EH (cell line): ENCODE results near the gene TBCK.

ENCODE experiments used
- DNase-seq: peaks from one replicate; pipeline ENCODE4 v3.0.0-alpha.2; 2015; ENCODE audit warnings: low read depth

Gene TBCK

DNA sequence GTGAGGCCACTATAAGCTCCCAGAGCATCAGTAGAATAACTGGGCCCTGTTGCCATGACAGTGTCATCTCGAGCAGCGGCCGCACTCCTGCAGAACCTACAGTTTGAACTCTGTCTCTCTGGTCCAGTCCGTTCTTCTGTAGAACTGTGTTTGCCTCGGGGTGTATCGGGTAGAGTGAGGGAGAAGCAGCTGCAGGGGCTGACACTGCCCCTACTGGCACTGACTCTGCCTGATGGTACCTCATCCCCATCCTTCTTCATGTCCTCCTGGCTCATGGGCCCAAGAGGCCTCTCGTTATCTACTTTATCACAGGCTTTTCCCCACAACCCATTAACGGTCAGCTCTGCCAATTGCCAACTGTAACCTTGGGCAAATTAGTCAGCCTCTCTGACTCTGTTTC lies 324.3 kb downstream of the TBCK start:
- DNase-seq: no peak
